HepG2 (cell line): ENCODE results near the gene CLEC16A. TPM values are rescaled to one million over a fixed set of nuclear protein-coding genes. Genes with fewer than 3 reads are reported as not detected.

Experiments
- ARID5B ChIP-seq: IDR thresholded peaks from 2 replicates; pipeline ENCODE4 v1.4.0; 2020; ENCODE audit warnings: mild to moderate bottlenecking, missing genetic modification reagents
- FLYWCH1 ChIP-seq: sonication (generic); formaldehyde crosslinking; IDR thresholded peaks from 2 replicates; pipeline ENCODE4 v1.8.1; 2023; ENCODE audit warnings: mild to moderate bottlenecking, missing genetic modification reagents
- HDAC2 ChIP-seq: sonication (generic); formaldehyde crosslinking; IDR thresholded peaks from 2 replicates; pipeline ENCODE4 v1.4.0; 2020; ENCODE audit warnings: missing genetic modification reagents
- MEF2D ChIP-seq: sonication (generic); formaldehyde crosslinking; IDR thresholded peaks from 2 replicates; pipeline ENCODE4 v1.5.1; 2020; ENCODE audit warnings: mild to moderate bottlenecking, missing genetic modification reagents
- MXD4 ChIP-seq: IDR thresholded peaks from 2 replicates; pipeline ENCODE4 v1.6.1; 2016; ENCODE audit warnings: mild to moderate bottlenecking, missing biosample characterization, missing genetic modification reagents
- NFE2L2 ChIP-seq: fragments of 150-350 bp; IDR thresholded peaks from 2 replicates; pipeline ENCODE4 v1.6.1; 2014; ENCODE audit warnings: low read length
- NFYB ChIP-seq: sonication (generic); formaldehyde crosslinking; IDR thresholded peaks from 2 replicates; pipeline ENCODE4 v1.4.0; 2020; ENCODE audit warnings: missing genetic modification reagents
- PHF21A ChIP-seq: sonication (generic); formaldehyde crosslinking; IDR thresholded peaks from 2 replicates; pipeline ENCODE4 v1.5.0; 2020; ENCODE audit warnings: mild to moderate bottlenecking, missing genetic modification reagents
- SRSF4 ChIP-seq: fragments of 200-400 bp; formaldehyde crosslinking; IDR thresholded peaks from one replicate; pipeline ENCODE4 v1.6.1; 2018; ENCODE audit warnings: mild to moderate bottlenecking, low read depth, low read length, moderate library complexity; ENCODE audit not compliant: poor library complexity, severe bottlenecking
- ZBTB20 ChIP-seq: sonication (generic); formaldehyde crosslinking; IDR thresholded peaks from 2 replicates; pipeline ENCODE4 v1.8.1; 2023; ENCODE audit warnings: missing genetic modification reagents, low read depth, mild to moderate bottlenecking, borderline replicate concordance
- ZGPAT ChIP-seq: IDR thresholded peaks from 2 replicates; pipeline ENCODE4 v1.6.1; 2016; ENCODE audit warnings: mild to moderate bottlenecking
- ZNF646 ChIP-seq: sonication (generic); formaldehyde crosslinking; IDR thresholded peaks from 2 replicates; pipeline ENCODE4 v1.9.0; 2021; ENCODE audit warnings: mild to moderate bottlenecking, missing genetic modification reagents
- ZNF737 ChIP-seq: sonication (generic); formaldehyde crosslinking; IDR thresholded peaks from 2 replicates; pipeline ENCODE4 v1.5.0; 2020; ENCODE audit warnings: missing genetic modification reagents, mild to moderate bottlenecking, borderline replicate concordance
- polyA plus RNA-seq, 8 experiments: library from polyadenylated mRNA; depleted of rRNA in 3 of 8; stranded (reverse) in 7 of 8; unstranded in 1 of 8; fragments of >200 nt; fragmentation: Illumina TruSeq in 4 of 8; extraction: Trizol in 4 of 8; gene quantifications; 2 replicates each; pipeline versions ENCODE4 v1.2.1 to v1.2.3, GENCODE V29; 2011 to 2016; ENCODE audit warnings: low read depth in 4 of 8, missing spikeins in 1 of 8, mixed read lengths in 1 of 8; ENCODE audit not compliant: insufficient read depth in 1 of 8
- total RNA-seq, 5 experiments: library from RNA; depleted of rRNA; stranded (reverse); fragments of >200 nt; fragmentation: Illumina TruSeq; extraction: Trizol; gene quantifications; 2 replicates each; pipeline ENCODE4 v1.2.3, GENCODE V29; 2016; ENCODE audit warnings: low read depth in 1 of 5
- TF ChIP-seq, protein P1 (sequence below): sonication (generic); formaldehyde crosslinking; IDR thresholded peaks from 2 replicates; pipeline ENCODE4 v1.5.0; 2020; ENCODE audit warnings: mild to moderate bottlenecking, missing genetic modification reagents

The CLEC16A gene
- total and polyA plus RNA-seq, 2 of the 13 experiments (the other 11 are each of a cell fraction or from before 2014, with no cell fraction given), result 8.5 to 10.3 TPM

DNA sequence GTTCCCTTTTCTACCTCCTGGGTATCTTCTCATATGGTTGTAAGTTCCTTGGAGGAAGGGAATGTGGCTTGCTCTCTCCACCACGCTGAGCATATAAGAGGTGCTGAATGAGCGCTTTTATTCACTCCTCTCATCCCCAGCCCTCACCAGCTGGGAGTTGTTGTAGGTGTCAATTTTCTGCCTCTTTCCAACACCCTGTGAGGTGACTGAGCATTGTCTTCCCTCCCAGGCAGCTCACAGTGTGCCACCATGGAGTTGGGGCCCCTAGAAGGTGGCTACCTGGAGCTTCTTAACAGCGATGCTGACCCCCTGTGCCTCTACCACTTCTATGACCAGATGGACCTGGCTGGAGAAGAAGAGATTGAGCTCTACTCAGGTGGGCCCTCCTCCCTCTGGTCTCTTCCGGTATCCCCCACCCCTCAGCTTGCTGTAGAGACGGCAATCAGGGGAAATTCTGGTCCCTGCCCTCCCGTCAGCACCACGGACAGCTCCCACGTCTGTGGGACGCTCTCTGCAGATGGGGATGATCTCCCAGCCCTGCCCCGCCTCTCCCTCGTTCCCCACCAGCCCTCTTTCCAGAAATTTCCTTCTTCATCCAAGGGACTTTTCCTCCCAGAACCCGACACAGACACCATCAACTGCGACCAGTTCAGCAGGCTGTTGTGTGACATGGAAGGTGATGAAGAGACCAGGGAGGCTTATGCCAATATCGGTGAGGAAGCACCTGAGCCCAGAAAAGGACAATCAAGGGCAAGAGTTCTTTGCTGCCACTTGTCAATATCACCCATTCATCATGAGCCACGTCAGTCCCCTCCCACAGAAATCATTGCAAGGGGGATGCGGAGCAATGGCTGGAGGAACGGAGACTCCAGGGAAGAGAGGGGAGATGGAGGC, 49.1 kb upstream of the CLEC16A start (continued):
- TF ChIP-seq NFYB, result 0 out of 2 replicates have a peak, but pooled peaks have one; percentile 22
- no peak for TF ChIP-seq FLYWCH1 (CRISPR knock-in tag)
- TF ChIP-seq NFE2L2, result no peak
- no peak for TF ChIP-seq ZGPAT (CRISPR knock-in tag)
- TF ChIP-seq ZBTB20, result peak; percentile 86; the same call in 1 of the 2 replicates
- peak; percentile 76; the same call in 1 of the 2 replicates for TF ChIP-seq MXD4 (CRISPR knock-in tag)
- no peak for TF ChIP-seq PHF21A
- TF ChIP-seq HDAC2 (CRISPR knock-in tag), result peak; percentile 87
- TF ChIP-seq, protein P1, sequence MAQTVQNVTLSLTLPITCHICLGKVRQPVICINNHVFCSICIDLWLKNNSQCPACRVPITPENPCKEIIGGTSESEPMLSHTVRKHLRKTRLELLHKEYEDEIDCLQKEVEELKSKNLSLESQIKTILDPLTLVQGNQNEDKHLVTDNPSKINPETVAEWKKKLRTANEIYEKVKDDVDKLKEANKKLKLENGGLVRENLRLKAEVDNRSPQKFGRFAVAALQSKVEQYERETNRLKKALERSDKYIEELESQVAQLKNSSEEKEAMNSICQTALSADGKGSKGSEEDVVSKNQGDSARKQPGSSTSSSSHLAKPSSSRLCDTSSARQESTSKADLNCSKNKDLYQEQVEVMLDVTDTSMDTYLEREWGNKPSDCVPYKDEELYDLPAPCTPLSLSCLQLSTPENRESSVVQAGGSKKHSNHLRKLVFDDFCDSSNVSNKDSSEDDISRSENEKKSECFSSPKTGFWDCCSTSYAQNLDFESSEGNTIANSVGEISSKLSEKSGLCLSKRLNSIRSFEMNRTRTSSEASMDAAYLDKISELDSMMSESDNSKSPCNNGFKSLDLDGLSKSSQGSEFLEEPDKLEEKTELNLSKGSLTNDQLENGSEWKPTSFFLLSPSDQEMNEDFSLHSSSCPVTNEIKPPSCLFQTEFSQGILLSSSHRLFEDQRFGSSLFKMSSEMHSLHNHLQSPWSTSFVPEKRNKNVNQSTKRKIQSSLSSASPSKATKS, result peak; percentile 73; the same call in 1 of the 2 replicates
- no peak for TF ChIP-seq SRSF4
- peak; percentile 97 for TF ChIP-seq ZNF737
- TF ChIP-seq MEF2D, result peak; percentile 72; the same call in 1 of the 2 replicates
- peak; percentile 61; the same call in 1 of the 2 replicates for TF ChIP-seq ARID5B (CRISPR knock-in tag)
- no peak for TF ChIP-seq ZNF646 (CRISPR knock-in tag)
